ENCODE results near the gene AUTS2.

- TF ChIP-seq, protein P1, sequence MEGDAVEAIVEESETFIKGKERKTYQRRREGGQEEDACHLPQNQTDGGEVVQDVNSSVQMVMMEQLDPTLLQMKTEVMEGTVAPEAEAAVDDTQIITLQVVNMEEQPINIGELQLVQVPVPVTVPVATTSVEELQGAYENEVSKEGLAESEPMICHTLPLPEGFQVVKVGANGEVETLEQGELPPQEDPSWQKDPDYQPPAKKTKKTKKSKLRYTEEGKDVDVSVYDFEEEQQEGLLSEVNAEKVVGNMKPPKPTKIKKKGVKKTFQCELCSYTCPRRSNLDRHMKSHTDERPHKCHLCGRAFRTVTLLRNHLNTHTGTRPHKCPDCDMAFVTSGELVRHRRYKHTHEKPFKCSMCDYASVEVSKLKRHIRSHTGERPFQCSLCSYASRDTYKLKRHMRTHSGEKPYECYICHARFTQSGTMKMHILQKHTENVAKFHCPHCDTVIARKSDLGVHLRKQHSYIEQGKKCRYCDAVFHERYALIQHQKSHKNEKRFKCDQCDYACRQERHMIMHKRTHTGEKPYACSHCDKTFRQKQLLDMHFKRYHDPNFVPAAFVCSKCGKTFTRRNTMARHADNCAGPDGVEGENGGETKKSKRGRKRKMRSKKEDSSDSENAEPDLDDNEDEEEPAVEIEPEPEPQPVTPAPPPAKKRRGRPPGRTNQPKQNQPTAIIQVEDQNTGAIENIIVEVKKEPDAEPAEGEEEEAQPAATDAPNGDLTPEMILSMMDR (IDR thresholded peaks at IDR 0.05 in 8 of 11, conservative IDR thresholded peaks at IDR 0.05 in 3 of 11) = no peak
- TF ChIP-seq POLR2AphosphoS5 (IDR thresholded peaks at IDR 0.05) = no peak
Observed at GRCh38 chr7:70733090-70733489, 1134.8 kb downstream of the AUTS2 start.

All from spleen (tissue), 7 donors.